Stomach (tissue), 9 donors: ENCODE results near the gene TSC22D1. TPM values are rescaled to one million over a fixed set of nuclear protein-coding genes. Genes with fewer than 3 reads are reported as not detected.

Experiments
- DNase-seq, 2 donors: peaks; one replicate each; pipeline versions ENCODE4 v3.0.0 to v3.0.0-alpha.2; 2013 to 2019
- H3K27ac ChIP-seq, 5 donors: fragments of 200-600 bp in 4 of 5; sonication (generic) in 4 of 5; one replicate each; pipeline ENCODE4 v1.5.1; 2013 to 2019; ENCODE audit warnings: mild to moderate bottlenecking in 1 of 5, moderate library complexity in 1 of 5
- H3K27me3 ChIP-seq, 3 donors: fragments of 200-600 bp; sonication (generic); one replicate each; pipeline ENCODE4 v1.5.1; 2017 to 2019; ENCODE audit warnings: mixed run types in 1 of 3
- H3K36me3 ChIP-seq, 4 donors: fragments of 200-600 bp; sonication (generic); 1 replicate in 3 of 4; 2 replicates in 1 of 4; pipeline ENCODE4 v1.5.1; 2016 to 2019
- H3K4me1 ChIP-seq, 4 donors: fragments of 200-600 bp; sonication (generic); one replicate each; pipeline ENCODE4 v1.5.1; 2016 to 2019
- H3K4me3 ChIP-seq, 4 donors: fragments of 200-600 bp; sonication (generic) in 3 of 4; one replicate each; pipeline ENCODE4 v1.5.1; 2016 to 2019; ENCODE audit warnings: mild to moderate bottlenecking in 1 of 4
- H3K9me3 ChIP-seq, 4 donors: fragments of 200-600 bp; sonication (generic); one replicate each; pipeline ENCODE4 v1.5.1; 2016 to 2019
- EP300 ChIP-seq: sonication (generic); formaldehyde crosslinking; IDR thresholded peaks from one replicate; pipeline ENCODE4 v1.6.1; 2017; ENCODE audit warnings: antibody characterized with exemption
- POLR2A ChIP-seq, 4 donors: fragments of 450-650 bp; IDR thresholded peaks; one replicate each; pipeline ENCODE4 v1.6.1; 2016; ENCODE audit warnings: antibody characterized with exemption in 4 of 4, control low read depth in 2 of 4, mild to moderate bottlenecking in 1 of 4, moderate library complexity in 1 of 4
- POLR2AphosphoS5 ChIP-seq, 3 donors: sonication (generic); formaldehyde crosslinking; IDR thresholded peaks; one replicate each; pipeline ENCODE4 v1.6.1; 2016; ENCODE audit warnings: antibody characterized with exemption in 3 of 3
- WGBS, 5 donors: extraction: QIAGEN DNeasy Blood & Tissue Kit in 3 of 5; methylation state at CpG; one replicate each; pipeline versions ENCODE4 v1.1.5 to v1.1.7; 2013 to 2018; 5-methylcytosine and 5-hydroxymethylcytosine counted together
- intact Hi-C: fragments of 100-400 bp; cut with DNase I; formaldehyde crosslinking; loops from one replicate; pipeline ENCODE4 v1.15.1; 2023; ENCODE audit warnings: low total_unique reads
- polyA plus RNA-seq, 3 donors: library from polyadenylated mRNA; stranded (reverse); fragments of 200-250 nt; gene quantifications; one replicate each; pipeline ENCODE4 v1.2.3, GENCODE V29; 2013
- total RNA-seq, 5 donors: library from RNA; depleted of rRNA; stranded (reverse); fragments of >200 nt; gene quantifications; one replicate each; pipeline versions ENCODE4 v1.1.0 to v1.2.3, GENCODE V29; 2014 to 2016
- TF ChIP-seq, protein P1 (sequence below), 7 experiments: fragments of 450-650 bp in 4 of 7; fragments of 200-600 bp in 3 of 7; sonication (generic) in 3 of 7; IDR thresholded peaks; one replicate each; pipeline ENCODE4 v1.5.1; 2016 to 2019; ENCODE audit warnings: antibody characterized with exemption in 7 of 7, control low read depth in 2 of 7, mild to moderate bottlenecking in 1 of 7
- donor health status: healthy with polysubstance abuse.
- donor health status: Bipolar disorder and iron deficiency.
- donor health status: healthy.

TSC22D1 gene
- total and polyA plus RNA-seq, 8 donors, result 26.1 to 195 (median 111) TPM

DNA sequence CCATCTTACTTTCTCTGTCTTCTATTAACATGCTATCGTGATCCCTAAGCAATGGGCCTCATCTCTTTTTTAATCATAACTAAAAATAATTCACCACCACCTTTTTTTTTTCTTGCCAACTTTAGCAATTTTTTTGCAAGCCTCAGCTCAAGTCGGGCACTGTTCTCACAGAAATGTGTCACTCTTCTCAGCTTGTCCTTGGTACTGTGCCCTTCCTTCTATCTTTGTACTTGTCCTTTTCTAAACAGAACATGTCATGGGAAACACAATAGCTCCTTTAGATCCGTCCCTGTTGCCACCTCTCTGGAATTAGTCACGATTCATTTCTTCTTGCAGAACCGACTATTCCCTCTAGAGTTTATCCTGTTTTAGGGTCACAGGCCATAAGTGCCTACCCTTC, 192.2 kb downstream of the TSC22D1 start:
- H3K4me1 ChIP-seq, result peaks cover 0 to 15% (median 6%) of the 10 kb centered on the region in 4 donors
- TF ChIP-seq POLR2AphosphoS5 (IDR thresholded peaks at IDR 0.05), result no peak
- no peak for TF ChIP-seq EP300
- TF ChIP-seq, protein P1, sequence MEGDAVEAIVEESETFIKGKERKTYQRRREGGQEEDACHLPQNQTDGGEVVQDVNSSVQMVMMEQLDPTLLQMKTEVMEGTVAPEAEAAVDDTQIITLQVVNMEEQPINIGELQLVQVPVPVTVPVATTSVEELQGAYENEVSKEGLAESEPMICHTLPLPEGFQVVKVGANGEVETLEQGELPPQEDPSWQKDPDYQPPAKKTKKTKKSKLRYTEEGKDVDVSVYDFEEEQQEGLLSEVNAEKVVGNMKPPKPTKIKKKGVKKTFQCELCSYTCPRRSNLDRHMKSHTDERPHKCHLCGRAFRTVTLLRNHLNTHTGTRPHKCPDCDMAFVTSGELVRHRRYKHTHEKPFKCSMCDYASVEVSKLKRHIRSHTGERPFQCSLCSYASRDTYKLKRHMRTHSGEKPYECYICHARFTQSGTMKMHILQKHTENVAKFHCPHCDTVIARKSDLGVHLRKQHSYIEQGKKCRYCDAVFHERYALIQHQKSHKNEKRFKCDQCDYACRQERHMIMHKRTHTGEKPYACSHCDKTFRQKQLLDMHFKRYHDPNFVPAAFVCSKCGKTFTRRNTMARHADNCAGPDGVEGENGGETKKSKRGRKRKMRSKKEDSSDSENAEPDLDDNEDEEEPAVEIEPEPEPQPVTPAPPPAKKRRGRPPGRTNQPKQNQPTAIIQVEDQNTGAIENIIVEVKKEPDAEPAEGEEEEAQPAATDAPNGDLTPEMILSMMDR (IDR thresholded peaks at IDR 0.05), result no peak
- TF ChIP-seq POLR2A (IDR thresholded peaks at IDR 0.05), result no peak
- no peak for DNase-seq
- intact Hi-C loops, result no loop called here
- WGBS, 5 donors, result 50 to 64% (median 61%) methylated on average over 5 of the region's 5 CpGs
- no peak overlapping the region for H3K4me3 ChIP-seq
- no peaks in the 10 kb centered on the region for H3K9me3 ChIP-seq
- H3K36me3 ChIP-seq, result peaks cover 0 to 13% (median 4%) of the 10 kb centered on the region in 4 donors
- H3K27me3 ChIP-seq, result no peaks in the 10 kb centered on the region
- H3K27ac ChIP-seq, result no peak overlapping the region

DNA sequence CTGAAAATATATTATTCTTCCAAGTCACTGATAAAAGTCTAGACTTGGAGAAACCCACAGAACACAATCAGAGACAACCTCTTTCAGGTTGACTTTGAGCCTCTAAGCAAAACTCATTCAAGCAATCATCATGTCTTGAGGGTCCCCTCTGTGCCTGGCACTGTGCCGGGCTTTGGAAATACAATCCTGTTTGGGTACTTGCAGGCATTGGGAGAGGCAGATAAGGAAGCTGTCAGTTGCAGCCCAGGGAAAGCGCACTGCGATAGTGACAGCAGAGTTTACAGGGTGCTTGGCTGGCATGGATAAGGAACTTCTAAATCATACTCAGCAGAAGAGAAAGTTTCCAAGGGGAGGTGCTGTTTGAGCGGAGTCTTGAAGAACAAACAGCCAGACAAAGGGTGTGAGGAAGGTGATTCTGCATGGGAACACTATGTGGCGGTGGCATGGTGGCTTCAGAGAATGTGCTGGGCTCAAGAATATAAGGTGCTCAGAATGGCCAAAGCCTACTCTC, 193.4 kb downstream of the TSC22D1 start:
- WGBS, 5 donors, result 33 to 62% (median 41%) methylated on average over 5 of the region's 5 CpGs
- Histone ChIP-seq H3K4me1 (peaks cover 0 to 22% (median 8%) of the 10 kb centered on the region in 4 donors), H3K9me3 (no peaks in the 10 kb centered on the region), H3K36me3 (peaks cover 0 to 13% (median 4%) of the 10 kb centered on the region in 4 donors), H3K27ac (peak overlapping the region; percentile 65 to 88 (median 77)), H3K27me3 (no peaks in the 10 kb centered on the region), H3K4me3 (no peak overlapping the region)
- TF ChIP-seq POLR2AphosphoS5 (IDR thresholded peaks at IDR 0.05) (peak in 2 of 3 donors; percentile 47 to 61), POLR2A (IDR thresholded peaks at IDR 0.05) (no peak)
- intact Hi-C loops, result no loop called here
- DNase-seq, result peak; percentile 66 to 74

Other genes starting within 250 kb of the TSC22D1 start
- gene SERP2, start 202.5 kb downstream of the TSC22D1 start, total RNA-seq, result 100 to 1,000 TPM in 1 of 5 donors, 1 to 10 TPM in 3, not detected in 1; 1.0 to 255 (median 4.3) TPM
- 10 to 100 TPM in 1 of 3 donors, 1 to 10 TPM in 2; 9.3 to 11.0 (median 9.5) TPM for gene SERP2, start 202.5 kb downstream of the TSC22D1 start, polyA plus RNA-seq